ENCODE results near the gene TBC1D9.
"Not testable (repeated sequence)": the region's sequence is repeated elsewhere in the genome, so short reads cannot be mapped to it uniquely, and the experiment has no call there.

The TBC1D9 gene

GRCh38 chr4:140756319-140757231 lies at the start of gene TBC1D9:
Gene TBC1D9 (minus strand): TSS chr4:140756385. CDS start chr4:140756045, 340 bp downstream.
- peak within 1 kb of the TSS; percentile 79 to 85 for H3K4me3 ChIP-seq (ENCODE audit: low read length in 2 of 2)
- H3K27me3 ChIP-seq (ENCODE audit: control insufficient read depth in 2 of 2, insufficient read depth in 2 of 2, low read length in 2 of 2), result no peaks in the 10 kb centered on the region
- no peaks in the 10 kb centered on the region for H3K36me3 ChIP-seq (ENCODE audit: control insufficient read depth in 2 of 2, insufficient read depth in 2 of 2, low read length in 2 of 2)
- peak within 1 kb of the TSS; percentile 97 for H3K27ac ChIP-seq (ENCODE audit: low read depth in 2 of 2, low read length in 2 of 2)
- H3K9ac ChIP-seq (ENCODE audit: low read depth in 1 of 2, low read length in 2 of 2), result peak within 1 kb of the TSS; percentile 91 to 94
- H3K9me3 ChIP-seq (ENCODE audit: control insufficient read depth in 2 of 2, low read length in 2 of 2), result no peaks in the 10 kb centered on the region
- H3K4me1 ChIP-seq (ENCODE audit: control insufficient read depth in 2 of 2, insufficient read depth in 2 of 2, low read length in 2 of 2), result peaks cover 0 to 11% of the 10 kb centered on the region in 2 donors

GRCh38 chr4:140805293-140805692 lies 49.1 kb upstream of the TBC1D9 start:
- Histone ChIP-seq H3K36me3 (ENCODE audit: control insufficient read depth in 2 of 2, insufficient read depth in 2 of 2, low read length in 2 of 2) (no peaks in the 10 kb centered on the region), H3K4me1 (ENCODE audit: control insufficient read depth in 2 of 2, insufficient read depth in 2 of 2, low read length in 2 of 2) (no peaks in the 10 kb centered on the region), H3K27me3 (ENCODE audit: control insufficient read depth in 2 of 2, insufficient read depth in 2 of 2, low read length in 2 of 2) (no peaks in the 10 kb centered on the region), H3K9me3 (ENCODE audit: control insufficient read depth in 2 of 2, low read length in 2 of 2) (no peaks in the 10 kb centered on the region), H3K4me3 (ENCODE audit: low read length in 2 of 2) (no peak overlapping the region), H3K27ac (ENCODE audit: low read depth in 2 of 2, low read length in 2 of 2) (no peak overlapping the region), H3K9ac (ENCODE audit: low read depth in 1 of 2, low read length in 2 of 2) (no peak overlapping the region)

GRCh38 chr4:140802591-140802990 lies 46.4 kb upstream of the TBC1D9 start:
- Histone ChIP-seq H3K36me3 (ENCODE audit: control insufficient read depth in 2 of 2, insufficient read depth in 2 of 2, low read length in 2 of 2) (no peaks in the 10 kb centered on the region), H3K27me3 (ENCODE audit: control insufficient read depth in 2 of 2, insufficient read depth in 2 of 2, low read length in 2 of 2) (no peaks in the 10 kb centered on the region), H3K9ac (ENCODE audit: low read depth in 1 of 2, low read length in 2 of 2) (no peak overlapping the region), H3K4me1 (ENCODE audit: control insufficient read depth in 2 of 2, insufficient read depth in 2 of 2, low read length in 2 of 2) (no peaks in the 10 kb centered on the region), H3K4me3 (ENCODE audit: low read length in 2 of 2) (no peak overlapping the region), H3K27ac (ENCODE audit: low read depth in 2 of 2, low read length in 2 of 2) (no peak overlapping the region), H3K9me3 (ENCODE audit: control insufficient read depth in 2 of 2, low read length in 2 of 2) (no peaks in the 10 kb centered on the region)

- Histone ChIP-seq H3K4me3 (ENCODE audit: low read length in 2 of 2) (no peak overlapping the region), H3K27me3 (ENCODE audit: control insufficient read depth in 2 of 2, insufficient read depth in 2 of 2, low read length in 2 of 2) (no peaks in the 10 kb centered on the region), H3K36me3 (ENCODE audit: control insufficient read depth in 2 of 2, insufficient read depth in 2 of 2, low read length in 2 of 2) (no peaks in the 10 kb centered on the region), H3K27ac (ENCODE audit: low read depth in 2 of 2, low read length in 2 of 2) (no peak overlapping the region), H3K9me3 (ENCODE audit: control insufficient read depth in 2 of 2, low read length in 2 of 2) (no peaks in the 10 kb centered on the region), H3K4me1 (ENCODE audit: control insufficient read depth in 2 of 2, insufficient read depth in 2 of 2, low read length in 2 of 2) (no peaks in the 10 kb centered on the region), H3K9ac (ENCODE audit: low read depth in 1 of 2, low read length in 2 of 2) (no peak overlapping the region)
These were observed 44.5 kb upstream of the TBC1D9 start for GRCh38 chr4:140800666-140801065.

- Histone ChIP-seq H3K4me1 (ENCODE audit: control insufficient read depth in 2 of 2, insufficient read depth in 2 of 2, low read length in 2 of 2) (no peaks in the 10 kb centered on the region), H3K36me3 (ENCODE audit: control insufficient read depth in 2 of 2, insufficient read depth in 2 of 2, low read length in 2 of 2) (no peaks in the 10 kb centered on the region), H3K9ac (ENCODE audit: low read depth in 1 of 2, low read length in 2 of 2) (no peak overlapping the region), H3K27ac (ENCODE audit: low read depth in 2 of 2, low read length in 2 of 2) (no peak overlapping the region), H3K9me3 (ENCODE audit: control insufficient read depth in 2 of 2, low read length in 2 of 2) (no peaks in the 10 kb centered on the region), H3K27me3 (ENCODE audit: control insufficient read depth in 2 of 2, insufficient read depth in 2 of 2, low read length in 2 of 2) (no peaks in the 10 kb centered on the region), H3K4me3 (ENCODE audit: low read length in 2 of 2) (no peak overlapping the region)
These were observed 43.6 kb upstream of the TBC1D9 start for GRCh38 chr4:140799686-140800225.

- Histone ChIP-seq H3K9ac (ENCODE audit: low read depth in 1 of 2, low read length in 2 of 2) (no peak overlapping the region), H3K4me1 (ENCODE audit: control insufficient read depth in 2 of 2, insufficient read depth in 2 of 2, low read length in 2 of 2) (no peaks in the 10 kb centered on the region), H3K9me3 (ENCODE audit: control insufficient read depth in 2 of 2, low read length in 2 of 2) (peaks cover 0 to 2% of the 10 kb centered on the region in 2 donors), H3K4me3 (ENCODE audit: low read length in 2 of 2) (no peak overlapping the region), H3K27ac (ENCODE audit: low read depth in 2 of 2, low read length in 2 of 2) (no peak overlapping the region), H3K36me3 (ENCODE audit: control insufficient read depth in 2 of 2, insufficient read depth in 2 of 2, low read length in 2 of 2) (no peaks in the 10 kb centered on the region), H3K27me3 (ENCODE audit: control insufficient read depth in 2 of 2, insufficient read depth in 2 of 2, low read length in 2 of 2) (no peaks in the 10 kb centered on the region)
These were observed 37.1 kb upstream of the TBC1D9 start for GRCh38 chr4:140793291-140793690.

GRCh38 chr4:140790765-140791164 lies 34.6 kb upstream of the TBC1D9 start:
- Histone ChIP-seq H3K4me3 (ENCODE audit: low read length in 2 of 2) (no peak overlapping the region), H3K9ac (ENCODE audit: low read depth in 1 of 2, low read length in 2 of 2) (no peak overlapping the region), H3K36me3 (ENCODE audit: control insufficient read depth in 2 of 2, insufficient read depth in 2 of 2, low read length in 2 of 2) (no peaks in the 10 kb centered on the region), H3K4me1 (ENCODE audit: control insufficient read depth in 2 of 2, insufficient read depth in 2 of 2, low read length in 2 of 2) (no peaks in the 10 kb centered on the region), H3K27me3 (ENCODE audit: control insufficient read depth in 2 of 2, insufficient read depth in 2 of 2, low read length in 2 of 2) (no peaks in the 10 kb centered on the region), H3K9me3 (ENCODE audit: control insufficient read depth in 2 of 2, low read length in 2 of 2) (peaks cover 0 to 2% of the 10 kb centered on the region in 2 donors), H3K27ac (ENCODE audit: low read depth in 2 of 2, low read length in 2 of 2) (peak overlapping the region; percentile 44 to 54)

- Histone ChIP-seq H3K9ac (ENCODE audit: low read depth in 1 of 2, low read length in 2 of 2) (no peak overlapping the region), H3K36me3 (ENCODE audit: control insufficient read depth in 2 of 2, insufficient read depth in 2 of 2, low read length in 2 of 2) (no peaks in the 10 kb centered on the region), H3K4me1 (ENCODE audit: control insufficient read depth in 2 of 2, insufficient read depth in 2 of 2, low read length in 2 of 2) (no peaks in the 10 kb centered on the region), H3K27ac (ENCODE audit: low read depth in 2 of 2, low read length in 2 of 2) (peak overlapping the region; percentile 44 to 54), H3K4me3 (ENCODE audit: low read length in 2 of 2) (no peak overlapping the region), H3K9me3 (ENCODE audit: control insufficient read depth in 2 of 2, low read length in 2 of 2) (peaks cover 0 to 2% of the 10 kb centered on the region in 2 donors), H3K27me3 (ENCODE audit: control insufficient read depth in 2 of 2, insufficient read depth in 2 of 2, low read length in 2 of 2) (no peaks in the 10 kb centered on the region)
These were observed 34.0 kb upstream of the TBC1D9 start for GRCh38 chr4:140790171-140790570.

GRCh38 chr4:140789759-140790158 lies 33.6 kb upstream of the TBC1D9 start:
- Histone ChIP-seq H3K27ac (ENCODE audit: low read depth in 2 of 2, low read length in 2 of 2) (peak overlapping the region in 1 of 2 donors; percentile 54), H3K4me3 (ENCODE audit: low read length in 2 of 2) (no peak overlapping the region), H3K27me3 (ENCODE audit: control insufficient read depth in 2 of 2, insufficient read depth in 2 of 2, low read length in 2 of 2) (no peaks in the 10 kb centered on the region), H3K36me3 (ENCODE audit: control insufficient read depth in 2 of 2, insufficient read depth in 2 of 2, low read length in 2 of 2) (no peaks in the 10 kb centered on the region), H3K9me3 (ENCODE audit: control insufficient read depth in 2 of 2, low read length in 2 of 2) (peaks cover 0 to 2% of the 10 kb centered on the region in 2 donors), H3K9ac (ENCODE audit: low read depth in 1 of 2, low read length in 2 of 2) (no peak overlapping the region), H3K4me1 (ENCODE audit: control insufficient read depth in 2 of 2, insufficient read depth in 2 of 2, low read length in 2 of 2) (no peaks in the 10 kb centered on the region)

- not testable (repeated sequence) for H3K4me3 ChIP-seq (ENCODE audit: low read length in 2 of 2); H3K36me3 ChIP-seq (ENCODE audit: control insufficient read depth in 2 of 2, insufficient read depth in 2 of 2, low read length in 2 of 2); H3K4me1 ChIP-seq (ENCODE audit: control insufficient read depth in 2 of 2, insufficient read depth in 2 of 2, low read length in 2 of 2); H3K27ac ChIP-seq (ENCODE audit: low read depth in 2 of 2, low read length in 2 of 2); H3K9me3 ChIP-seq (ENCODE audit: control insufficient read depth in 2 of 2, low read length in 2 of 2); H3K9ac ChIP-seq (ENCODE audit: low read depth in 1 of 2, low read length in 2 of 2); H3K27me3 ChIP-seq (ENCODE audit: control insufficient read depth in 2 of 2, insufficient read depth in 2 of 2, low read length in 2 of 2)
These were observed 26.6 kb upstream of the TBC1D9 start for GRCh38 chr4:140782787-140783186.
